Osteoblast (primary cell): ENCODE measurements around the gene FBXO22. TPM values are rescaled to one million over a fixed set of nuclear protein-coding genes. Genes with fewer than 3 reads are reported as not detected.
"Not testable (repeated sequence)": the region's sequence is repeated elsewhere in the genome, so short reads cannot be mapped to it uniquely, and the experiment has no call there.

Experiments used
- DNase-seq: peaks from one replicate; pipeline ENCODE4 v3.0.0; 2011; ENCODE audit warnings: low spot score, mixed read lengths; ENCODE audit not compliant: insufficient read length; ENCODE audit errors: missing footprints
- H2AFZ ChIP-seq: 2 replicates; pipeline ENCODE4 v1.6.0; 2011; ENCODE audit warnings: mild to moderate bottlenecking, low read length
- H3K27ac ChIP-seq: 2 replicates; pipeline ENCODE4 v1.5.1; 2011; ENCODE audit warnings: mild to moderate bottlenecking, low read depth, low read length, moderate library complexity
- H3K27me3 ChIP-seq: 2 replicates; pipeline ENCODE4 v1.6.0; 2012; ENCODE audit warnings: mild to moderate bottlenecking, control low read depth, inconsistent platforms, low read length, moderate library complexity; ENCODE audit not compliant: insufficient read depth
- H3K36me3 ChIP-seq: 2 replicates; pipeline ENCODE4 v1.5.1; 2011; ENCODE audit warnings: mild to moderate bottlenecking, low read length, control low read depth, moderate library complexity; ENCODE audit not compliant: insufficient read depth
- H3K4me1 ChIP-seq: 2 replicates; pipeline ENCODE4 v1.5.1; 2011; ENCODE audit warnings: mild to moderate bottlenecking, low read length, control low read depth, moderate library complexity; ENCODE audit not compliant: insufficient read depth
- H3K4me2 ChIP-seq: 2 replicates; pipeline ENCODE4 v1.6.0; 2011; ENCODE audit warnings: mild to moderate bottlenecking, low read length; ENCODE audit not compliant: insufficient read depth
- H3K4me3 ChIP-seq: fragments of 200-600 bp; sonication (generic); 3 replicates; pipeline ENCODE4 v1.5.1; 2012; ENCODE audit warnings: mild to moderate bottlenecking, low read length, inconsistent platforms; ENCODE audit not compliant: insufficient read depth
- H3K79me2 ChIP-seq: 2 replicates; pipeline ENCODE4 v1.6.0; 2012; ENCODE audit warnings: mild to moderate bottlenecking, low read length, control low read depth, inconsistent platforms; ENCODE audit not compliant: insufficient read depth
- H3K9me3 ChIP-seq: 2 replicates; pipeline ENCODE4 v1.5.1; 2011; ENCODE audit warnings: low read depth, low read length, control low read depth
- H4K20me1 ChIP-seq: 2 replicates; pipeline ENCODE4 v1.6.0; 2012; ENCODE audit warnings: mild to moderate bottlenecking, low read length, control low read depth; ENCODE audit not compliant: insufficient read depth
- total RNA-seq: library from RNA; depleted of rRNA; stranded (reverse); fragments of >200 nt; gene quantifications from 2 replicates; pipeline ENCODE4 v1.2.3, GENCODE V29; 2012
- TF ChIP-seq, protein P1 (sequence below): IDR thresholded peaks from 2 replicates; pipeline ENCODE4 v1.5.1; 2011; ENCODE audit warnings: mild to moderate bottlenecking, low read depth, low read length, moderate library complexity; ENCODE audit errors: extremely low read depth

The FBXO22 gene
- total RNA-seq, 1 donor, result 27.1 TPM

DNA sequence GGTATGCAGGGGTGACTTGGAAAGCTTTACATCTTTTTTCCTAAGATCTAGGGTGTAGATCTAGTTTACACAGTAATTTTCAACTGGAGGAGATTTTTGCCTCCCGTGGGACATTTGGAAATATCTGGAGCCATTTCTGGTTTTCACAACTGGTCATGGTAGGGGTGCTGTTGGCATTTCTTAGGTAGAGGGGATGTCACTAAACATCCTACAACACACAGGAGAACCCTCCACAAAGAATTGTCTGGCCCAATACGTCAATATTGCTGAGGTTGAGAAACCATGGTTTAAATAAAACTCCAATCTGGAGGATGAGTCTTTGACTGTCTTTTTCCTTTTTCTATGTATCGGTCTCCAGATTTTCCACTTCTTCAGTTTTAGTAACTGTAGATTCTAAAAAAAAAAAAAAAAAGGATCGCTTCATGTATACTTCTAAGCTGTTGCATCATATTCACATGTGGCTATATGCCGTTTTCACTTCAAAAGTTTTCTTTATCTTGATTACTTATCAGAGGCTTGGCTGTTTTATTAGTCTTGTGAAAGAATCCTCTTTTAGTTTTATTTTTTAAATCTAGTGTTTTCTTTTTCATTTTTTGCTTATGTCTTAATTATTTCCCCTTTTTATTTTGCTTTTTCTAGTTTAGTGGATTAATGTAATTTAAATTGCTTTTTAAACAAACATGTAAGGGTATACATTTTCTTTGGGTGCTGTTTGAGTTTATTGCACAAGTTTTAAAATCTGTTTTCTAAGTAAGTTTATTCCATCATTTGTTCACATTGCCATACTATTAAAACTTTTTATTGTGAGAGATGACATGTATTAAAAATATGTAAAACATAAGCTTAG, 39.2 kb upstream of the FBXO22 start:
- Histone ChIP-seq H4K20me1 (peaks cover 5% of the 10 kb centered on the region), H2AFZ (no peak overlapping the region), H3K36me3 (peaks cover 10% of the 10 kb centered on the region), H3K27me3 (no peaks in the 10 kb centered on the region), H3K9me3 (no peaks in the 10 kb centered on the region), H3K4me3 (no peak overlapping the region), H3K79me2 (peaks cover 71% of the 10 kb centered on the region), H3K4me1 (no peaks in the 10 kb centered on the region), H3K4me2 (no peak overlapping the region), H3K27ac (no peak overlapping the region)
- DNase-seq, result no peak
- TF ChIP-seq, protein P1, sequence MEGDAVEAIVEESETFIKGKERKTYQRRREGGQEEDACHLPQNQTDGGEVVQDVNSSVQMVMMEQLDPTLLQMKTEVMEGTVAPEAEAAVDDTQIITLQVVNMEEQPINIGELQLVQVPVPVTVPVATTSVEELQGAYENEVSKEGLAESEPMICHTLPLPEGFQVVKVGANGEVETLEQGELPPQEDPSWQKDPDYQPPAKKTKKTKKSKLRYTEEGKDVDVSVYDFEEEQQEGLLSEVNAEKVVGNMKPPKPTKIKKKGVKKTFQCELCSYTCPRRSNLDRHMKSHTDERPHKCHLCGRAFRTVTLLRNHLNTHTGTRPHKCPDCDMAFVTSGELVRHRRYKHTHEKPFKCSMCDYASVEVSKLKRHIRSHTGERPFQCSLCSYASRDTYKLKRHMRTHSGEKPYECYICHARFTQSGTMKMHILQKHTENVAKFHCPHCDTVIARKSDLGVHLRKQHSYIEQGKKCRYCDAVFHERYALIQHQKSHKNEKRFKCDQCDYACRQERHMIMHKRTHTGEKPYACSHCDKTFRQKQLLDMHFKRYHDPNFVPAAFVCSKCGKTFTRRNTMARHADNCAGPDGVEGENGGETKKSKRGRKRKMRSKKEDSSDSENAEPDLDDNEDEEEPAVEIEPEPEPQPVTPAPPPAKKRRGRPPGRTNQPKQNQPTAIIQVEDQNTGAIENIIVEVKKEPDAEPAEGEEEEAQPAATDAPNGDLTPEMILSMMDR, result no peak

DNA sequence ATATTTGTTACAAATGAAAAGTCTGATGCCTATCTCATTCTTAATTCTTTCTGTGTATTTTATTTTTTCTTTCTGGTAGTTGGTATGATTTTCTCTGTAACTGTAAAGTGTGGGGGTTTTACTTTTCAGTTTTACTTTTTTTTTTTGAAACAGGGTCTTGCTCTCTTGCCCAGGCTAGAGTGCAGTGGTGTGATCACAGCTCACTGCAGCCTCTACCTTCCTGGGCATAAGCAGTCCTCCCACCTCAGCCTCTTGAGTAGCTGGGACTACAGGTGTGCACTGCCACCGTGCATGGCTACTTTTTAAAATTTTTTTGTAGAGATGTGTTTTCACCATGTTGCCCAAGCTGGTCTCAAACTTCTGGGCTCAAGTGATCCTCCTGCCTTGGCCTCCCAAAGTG, 37.6 kb upstream of the FBXO22 start:
- H3K9me3 ChIP-seq, H3K4me1 ChIP-seq, H4K20me1 ChIP-seq, H3K27me3 ChIP-seq, H3K27ac ChIP-seq, H2AFZ ChIP-seq, H3K4me2 ChIP-seq, H3K4me3 ChIP-seq, DNase-seq: not testable (repeated sequence)
- peaks cover 12% of the 10 kb centered on the region for H3K36me3 ChIP-seq
- H3K79me2 ChIP-seq, result peaks cover 64% of the 10 kb centered on the region

DNA sequence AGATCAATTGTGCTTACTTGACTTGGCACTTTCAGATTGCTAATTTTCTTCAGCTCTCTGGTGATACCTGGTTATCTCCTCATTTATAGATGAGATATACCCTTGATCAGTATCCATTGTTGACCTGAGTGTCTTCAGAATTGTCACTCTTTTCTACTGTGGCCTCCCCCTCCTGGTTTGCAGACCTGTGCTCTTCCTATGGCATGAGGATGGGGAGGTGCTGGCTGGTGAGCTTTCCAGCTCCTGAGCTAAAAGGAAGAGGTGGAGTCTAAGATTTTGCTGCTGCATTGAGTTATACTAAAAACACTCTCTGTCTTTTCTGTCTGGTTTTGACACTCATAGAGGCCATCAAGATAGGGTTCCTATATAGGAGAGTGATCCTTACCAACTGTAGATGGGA, 36.8 kb upstream of the FBXO22 start:
- TF ChIP-seq, protein P1, result no peak
- Histone ChIP-seq H3K36me3 (peaks cover 12% of the 10 kb centered on the region), H3K4me1 (no peaks in the 10 kb centered on the region), H2AFZ (no peak overlapping the region), H3K4me2 (no peak overlapping the region), H3K79me2 (peaks cover 58% of the 10 kb centered on the region), H3K27ac (no peak overlapping the region), H4K20me1 (no peaks in the 10 kb centered on the region), H3K27me3 (no peaks in the 10 kb centered on the region), H3K9me3 (no peaks in the 10 kb centered on the region), H3K4me3 (no peak overlapping the region)
- no peak for DNase-seq

DNA sequence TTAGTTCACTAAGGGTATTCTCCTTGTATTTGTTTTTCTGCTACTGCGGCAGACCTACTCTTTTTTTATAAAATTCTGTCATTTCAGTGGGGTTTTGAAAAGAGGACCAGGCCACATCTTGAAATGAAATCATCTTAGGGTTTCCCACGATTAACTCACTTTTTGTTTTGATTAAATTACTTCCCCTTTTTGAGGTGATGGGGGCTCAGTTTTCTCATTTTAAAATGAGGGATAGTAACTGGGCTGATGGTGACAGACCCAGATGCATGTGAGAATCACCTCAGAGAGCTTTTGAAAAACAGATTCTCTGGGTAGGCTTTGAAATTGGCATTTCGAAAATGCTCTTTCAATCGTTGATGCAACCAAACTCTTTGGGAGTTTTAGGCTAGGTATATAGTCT, 36.2 kb upstream of the FBXO22 start:
- Histone ChIP-seq H3K4me3 (no peak overlapping the region), H3K36me3 (peaks cover 12% of the 10 kb centered on the region), H3K9me3 (no peaks in the 10 kb centered on the region), H2AFZ (no peak overlapping the region), H3K27me3 (no peaks in the 10 kb centered on the region), H4K20me1 (no peaks in the 10 kb centered on the region), H3K4me2 (no peak overlapping the region), H3K79me2 (peaks cover 55% of the 10 kb centered on the region), H3K4me1 (no peaks in the 10 kb centered on the region), H3K27ac (no peak overlapping the region)
- TF ChIP-seq, protein P1, result no peak
- no peak for DNase-seq
